WTC11 (cell line): Measurements from ENCODE around the gene PTPN3.

Source experiments
- ATF6 ChIP-seq: sonication (generic); formaldehyde crosslinking; IDR thresholded peaks from 2 replicates; pipeline ENCODE4 v1.8.1; 2023; ENCODE audit warnings: mild to moderate bottlenecking, missing genetic modification reagents
- CTCF ChIP-seq: fragments of 200-600 bp; IDR thresholded peaks from 2 replicates; pipeline ENCODE4 v1.8.0; 2022; ENCODE audit warnings: antibody characterized with exemption
- JUN ChIP-seq: sonication (generic); formaldehyde crosslinking; IDR thresholded peaks from 2 replicates; pipeline ENCODE4 v1.8.0; 2023; ENCODE audit warnings: mild to moderate bottlenecking, missing genetic modification reagents

GRCh38 chr9:109507421-109507838 is 9.3 kb upstream of the PTPN3 start:
- TF ChIP-seq ATF6 (CRISPR knock-in tag) (no peak), CTCF (no peak), JUN (no peak)
